NCI-H446 (cell line): ENCODE data around the gene CARMIL1.

ENCODE experiments used
- DNase-seq, 2 experiments: peaks; one replicate each; lab custom pipeline; 2025; lab: John Stamatoyannopoulos, UW

Gene CARMIL1

GRCh38 chr6:25311331-25311840 is 32.2 kb downstream of the CARMIL1 start:
- DNase-seq: peak in 1 of 2 experiments; percentile 15

- DNase-seq: peak in 1 of 2 experiments; percentile 48
Observed at GRCh38 chr6:25312034-25312620, 33.0 kb downstream of the CARMIL1 start.

- no peak for DNase-seq
Observed at GRCh38 chr6:25312703-25313102, 33.5 kb downstream of the CARMIL1 start.

- no peak for DNase-seq
Observed at GRCh38 chr6:25314509-25315175, 35.5 kb downstream of the CARMIL1 start.

- no peak for DNase-seq
Observed at GRCh38 chr6:25315194-25316177, 36.3 kb downstream of the CARMIL1 start.

- no peak for DNase-seq
Observed at GRCh38 chr6:25316626-25317025, 37.5 kb downstream of the CARMIL1 start.

GRCh38 chr6:25318589-25318988 is 39.4 kb downstream of the CARMIL1 start:
- DNase-seq: peak; percentile 91 to 97

GRCh38 chr6:25320459-25320858 is 41.3 kb downstream of the CARMIL1 start:
- DNase-seq: no peak

- DNase-seq: no peak
Observed at GRCh38 chr6:25322692-25323091, 43.5 kb downstream of the CARMIL1 start.

GRCh38 chr6:25324066-25324762 is 45.0 kb downstream of the CARMIL1 start:
- no peak for DNase-seq

GRCh38 chr6:25326126-25326525 is 47.0 kb downstream of the CARMIL1 start:
- no peak for DNase-seq

GRCh38 chr6:25326960-25327359 is 47.8 kb downstream of the CARMIL1 start:
- peak in 1 of 2 experiments; percentile 65 for DNase-seq

- peak; percentile 67 to 91 for DNase-seq
Observed at GRCh38 chr6:25327432-25327831, 48.3 kb downstream of the CARMIL1 start.

GRCh38 chr6:25329161-25329817 is 50.1 kb downstream of the CARMIL1 start:
- peak in 1 of 2 experiments; percentile 40 for DNase-seq

GRCh38 chr6:25329982-25330381 is 50.8 kb downstream of the CARMIL1 start:
- no peak for DNase-seq

- DNase-seq: peak in 1 of 2 experiments; percentile 49
Observed at GRCh38 chr6:25330796-25331685, 51.9 kb downstream of the CARMIL1 start.

GRCh38 chr6:25332165-25332564 is 53.0 kb downstream of the CARMIL1 start:
- no peak for DNase-seq

- no peak for DNase-seq
Observed at GRCh38 chr6:25332655-25333071, 53.5 kb downstream of the CARMIL1 start.

- no peak for DNase-seq
Observed at GRCh38 chr6:25333471-25333870, 54.3 kb downstream of the CARMIL1 start.

- no peak for DNase-seq
Observed at GRCh38 chr6:25334793-25335192, 55.6 kb downstream of the CARMIL1 start.
